SK-N-SH (cell line): ENCODE data around the gene XRCC5. TPM values are rescaled to one million over a fixed set of nuclear protein-coding genes. Genes with fewer than 3 reads are reported as not detected.
A peak's percentile ranks its signal among the peaks of the same experiment; 100 is the strongest.

Source experiments
- CTCF ChIA-PET: fragments of 300-600, 350-600 bp; formaldehyde crosslinking; extraction: SDS; loops from one replicate; lab custom pipeline; 2021; lab: Yijun Ruan, JAX
- POLR2A ChIA-PET: fragments of 350-600 bp; sonication (Branson Sonifier 250); formaldehyde crosslinking; extraction: SDS; loops from one replicate; lab custom pipeline; 2020; ENCODE audit warnings: antibody characterized with exemption, inconsistent platforms; lab: Yijun Ruan, JAX
- DNase-seq: peaks from one replicate; pipeline ENCODE4 v3.0.0; 2012
- H2AFZ ChIP-seq: fragments of 200-600 bp; sonication (generic); 2 replicates; pipeline ENCODE4 v1.8.1; 2016; ENCODE audit warnings: antibody characterized with exemption, mild to moderate bottlenecking, low read depth
- H3F3A ChIP-seq: fragments of 200-600 bp; sonication (generic); replicated peaks from 2 replicates; pipeline ENCODE3; 2016; ENCODE audit warnings: antibody characterized with exemption, mild to moderate bottlenecking; ENCODE audit not compliant: insufficient read depth
- H3K27ac ChIP-seq, 2 experiments: fragments of 200-500 bp in 1 of 2; fragments of 200-600 bp in 1 of 2; sonication (Bioruptor generic) in 1 of 2; sonication (generic), shearing (Covaris generic) in 1 of 2; 2 replicates each; pipeline versions ENCODE4 v1.5.1 to v1.6.1; 2014 to 2016; ENCODE audit warnings: low read depth in 2 of 2, inconsistent platforms in 1 of 2, low read length in 1 of 2, mild to moderate bottlenecking in 1 of 2, mixed read lengths in 1 of 2
- H3K27me3 ChIP-seq: fragments of 200-600 bp; sonication (generic), shearing (Covaris generic); 2 replicates; pipeline ENCODE4 v1.6.1; 2016; ENCODE audit warnings: mixed run types; ENCODE audit not compliant: insufficient read depth
- H3K36me3 ChIP-seq, 2 experiments: fragments of 200-500 bp in 1 of 2; fragments of 200-600 bp in 1 of 2; sonication (Bioruptor generic) in 1 of 2; sonication (generic) in 1 of 2; replicated peaks in 1 of 2; 2 replicates each; pipeline versions ENCODE3 to v1.5.1; 2014 to 2016; ENCODE audit warnings: low read length in 1 of 2, mild to moderate bottlenecking in 1 of 2; ENCODE audit not compliant: insufficient read depth in 2 of 2, control insufficient read depth in 1 of 2
- H3K4me1 ChIP-seq, 2 experiments: fragments of 200-500 bp in 1 of 2; fragments of 200-600 bp in 1 of 2; sonication (Bioruptor generic) in 1 of 2; sonication (generic), shearing (Covaris generic) in 1 of 2; 2 replicates each; pipeline versions ENCODE4 v1.5.1 to v1.6.1; 2014 to 2016; ENCODE audit warnings: low read depth in 1 of 2, low read length in 1 of 2, mixed run types in 1 of 2; ENCODE audit not compliant: insufficient read depth in 2 of 2, control insufficient read depth in 1 of 2
- H3K4me2 ChIP-seq: fragments of 200-600 bp; sonication (generic), shearing (Covaris generic); 2 replicates; pipeline ENCODE4 v1.6.1; 2017; ENCODE audit warnings: mixed run types
- H3K4me3 ChIP-seq, 2 experiments: fragments of 200-500 bp in 1 of 2; fragments of 200-600 bp in 1 of 2; sonication (Bioruptor generic) in 1 of 2; sonication (generic), shearing (Covaris generic) in 1 of 2; 2 replicates each; pipeline versions ENCODE4 v1.5.1 to v1.8.1; 2014 to 2016; ENCODE audit warnings: low read depth in 2 of 2, inconsistent platforms in 1 of 2, low read length in 1 of 2, mild to moderate bottlenecking in 1 of 2, mixed read lengths in 1 of 2, moderate library complexity in 1 of 2
- H3K79me2 ChIP-seq: fragments of 200-600 bp; sonication (generic); 2 replicates; pipeline ENCODE4 v1.8.1; 2017; ENCODE audit warnings: mild to moderate bottlenecking; ENCODE audit not compliant: insufficient read depth
- H3K9ac ChIP-seq: fragments of 200-600 bp; sonication (generic); 2 replicates; pipeline ENCODE4 v1.6.1; 2017; ENCODE audit warnings: mixed run types
- H3K9me2 ChIP-seq: fragments of 200-600 bp; sonication (generic); 2 replicates; pipeline ENCODE4 v1.6.1; 2017; ENCODE audit warnings: mixed run types
- H3K9me3 ChIP-seq: fragments of 200-600 bp; sonication (generic); 2 replicates; pipeline ENCODE4 v1.6.1; 2017; ENCODE audit warnings: mixed run types, mild to moderate bottlenecking, moderate library complexity
- H4K20me1 ChIP-seq: fragments of 200-600 bp; sonication (generic); 2 replicates; pipeline ENCODE4 v1.6.1; 2017; ENCODE audit warnings: mild to moderate bottlenecking, mixed run types; ENCODE audit not compliant: insufficient read depth
- CHD2 ChIP-seq: fragments of 150-350 bp; IDR thresholded peaks from 2 replicates; pipeline ENCODE4 v1.6.1; 2018; ENCODE audit warnings: low read length; ENCODE audit not compliant: partially characterized antibody
- ELF1 ChIP-seq: IDR thresholded peaks from 2 replicates; pipeline ENCODE4 v1.4.0; 2012
- EP300 ChIP-seq, 2 experiments: IDR thresholded peaks; 2 replicates each; pipeline versions ENCODE4 v1.4.0 to v1.6.1; 2012; ENCODE audit warnings: borderline replicate concordance in 1 of 2, low read depth in 1 of 2, low read length in 1 of 2
- EZH2phosphoT487 ChIP-seq: fragments of 200-600 bp; sonication (generic); IDR thresholded peaks from 2 replicates; pipeline ENCODE4 v1.6.1; 2017; ENCODE audit warnings: low read depth, mixed run types, mild to moderate bottlenecking, antibody characterized with exemption, moderate library complexity, borderline replicate concordance
- FOSL2 ChIP-seq: IDR thresholded peaks from 2 replicates; pipeline ENCODE4 v1.4.0; 2012; ENCODE audit warnings: low read depth, mild to moderate bottlenecking, moderate library complexity, borderline replicate concordance
- FOXJ3 ChIP-seq: sonication (generic); formaldehyde crosslinking; IDR thresholded peaks from 2 replicates; pipeline ENCODE4 v1.5.1; 2020; ENCODE audit warnings: mild to moderate bottlenecking, missing genetic modification reagents
- FOXM1 ChIP-seq: IDR thresholded peaks from 2 replicates; pipeline ENCODE4 v1.4.0; 2012; ENCODE audit warnings: low read depth, mild to moderate bottlenecking
- GATA2 ChIP-seq: sonication (generic); formaldehyde crosslinking; IDR thresholded peaks from 2 replicates; pipeline ENCODE4 v1.5.0; 2020; ENCODE audit warnings: mild to moderate bottlenecking, missing genetic modification reagents
- IRF3 ChIP-seq: fragments of 150-350 bp; IDR thresholded peaks from 2 replicates; pipeline ENCODE4 v1.6.1; 2016; ENCODE audit warnings: mild to moderate bottlenecking, low read depth, low read length
- JUND ChIP-seq: IDR thresholded peaks from 2 replicates; pipeline ENCODE4 v1.4.0; 2012
- MAX ChIP-seq: IDR thresholded peaks from 2 replicates; pipeline ENCODE4 v1.4.0; 2012; ENCODE audit warnings: low read depth
- MXI1 ChIP-seq: IDR thresholded peaks from 2 replicates; pipeline ENCODE4 v1.6.1; 2012; ENCODE audit warnings: mild to moderate bottlenecking, low read depth, low read length, improper control_type of control experiment
- NFIC ChIP-seq: IDR thresholded peaks from 2 replicates; pipeline ENCODE4 v1.4.0; 2012; ENCODE audit warnings: borderline replicate concordance
- NRF1 ChIP-seq: IDR thresholded peaks from 2 replicates; pipeline ENCODE4 v1.6.1; 2012; ENCODE audit warnings: low read depth, mild to moderate bottlenecking, low read length
- PBX3 ChIP-seq: IDR thresholded peaks from 2 replicates; pipeline ENCODE4; 2012
- RAD21 ChIP-seq: IDR thresholded peaks from 2 replicates; pipeline ENCODE4 v1.6.1; 2012; ENCODE audit warnings: mild to moderate bottlenecking, low read length
- RCOR1 ChIP-seq: fragments of 150-350 bp; IDR thresholded peaks from 2 replicates; pipeline ENCODE4 v1.6.1; 2017; ENCODE audit warnings: antibody characterized with exemption, low read length
- REST ChIP-seq: IDR thresholded peaks from 2 replicates; pipeline ENCODE4 v1.6.1; 2012; ENCODE audit warnings: mild to moderate bottlenecking, low read depth, low read length, moderate library complexity
- RFX5 ChIP-seq: IDR thresholded peaks from 2 replicates; pipeline ENCODE4 v1.6.1; 2012; ENCODE audit warnings: mild to moderate bottlenecking, improper control_type of control experiment, low read length
- RXRA ChIP-seq: IDR thresholded peaks from 2 replicates; pipeline ENCODE4 v1.4.0; 2012; ENCODE audit warnings: low read depth, mild to moderate bottlenecking, borderline replicate concordance
- SIN3A ChIP-seq: IDR thresholded peaks from 2 replicates; pipeline ENCODE4 v1.6.1; 2012; ENCODE audit warnings: low read depth, mild to moderate bottlenecking, low read length, moderate library complexity, borderline replicate concordance
- SMC3 ChIP-seq: IDR thresholded peaks from 2 replicates; pipeline ENCODE4 v1.6.1; 2012; ENCODE audit warnings: low read depth, low read length, improper control_type of control experiment
- TEAD4 ChIP-seq: IDR thresholded peaks from 2 replicates; pipeline ENCODE4 v1.4.0; 2012; ENCODE audit warnings: mild to moderate bottlenecking, borderline replicate concordance; ENCODE audit not compliant: insufficient read depth
- USF2 ChIP-seq: fragments of 150-350 bp; IDR thresholded peaks from 2 replicates; pipeline ENCODE4 v1.6.1; 2017; ENCODE audit warnings: antibody characterized with exemption, low read length, low read depth, borderline replicate concordance
- YY1 ChIP-seq: IDR thresholded peaks from 2 replicates; pipeline ENCODE4 v1.4.0; 2012; ENCODE audit warnings: low read depth, mild to moderate bottlenecking
- WGBS: methylation state at CpG from one replicate; pipeline ENCODE4 v1.1.6; 2017; ENCODE audit warnings: low lambda C conversion rate; 5-methylcytosine and 5-hydroxymethylcytosine counted together
- polyA plus RNA-seq, 3 experiments: library from polyadenylated mRNA; depleted of rRNA; stranded (reverse); fragments of >200 nt; gene quantifications; 2 replicates each; pipeline ENCODE4 v1.2.3, GENCODE V29; 2012

The XRCC5 gene
- 125 and 167 TPM in 2 replicates for polyA plus RNA-seq (2012; rRNA removed)
- 160 and 162 TPM in 2 replicates for polyA plus RNA-seq (2012; cell fraction: cytosol; rRNA removed)
- polyA plus RNA-seq (2012; cell fraction: nucleus; rRNA removed): 124 and 210 TPM in 2 replicates

- 1% methylated on average over 49 of the region's 57 CpGs for WGBS
- peak within 1 kb of the TSS; percentile 89 to 96 for H3K27ac ChIP-seq
- H3K4me1 ChIP-seq: peaks cover 9 to 23% of the 10 kb centered on the region in 2 experiments
- no peaks in the 10 kb centered on the region for H3K9me3 ChIP-seq
- no peaks in the 10 kb centered on the region for H3K27me3 ChIP-seq
- CTCF ChIA-PET: interaction anchor here (0.7 to 2.3 kb wide), 21 partner anchors 10 to 578 kb away, joined by 3 to 14 read pairs (median 4); partner anchors contain the start of genes MARCHF4, PECR and TMEM169
- H4K20me1 ChIP-seq: peaks cover 11% of the 10 kb centered on the region
- no peaks in the 10 kb centered on the region for H3K9me2 ChIP-seq
- H3K4me3 ChIP-seq: peak within 1 kb of the TSS; percentile 83 to 97
- peak; percentile 93 for DNase-seq
- peak within 1 kb of the TSS; percentile 74 for H2AFZ ChIP-seq
- peaks cover 19% of the 10 kb centered on the region for H3F3A ChIP-seq
- H3K36me3 ChIP-seq: peaks cover 36 to 38% of the 10 kb centered on the region in 2 experiments
- H3K4me2 ChIP-seq: peak within 1 kb of the TSS; percentile 86
- H3K9ac ChIP-seq: peak within 1 kb of the TSS; percentile 92
- peaks cover 48% of the 10 kb centered on the region for H3K79me2 ChIP-seq
- POLR2A ChIA-PET: interaction anchor here (2.5 kb wide), 1 partner anchor 27 kb away, joined by 17 read pairs; the partner anchor contains the start of genes PECR and TMEM169
- TF ChIP-seq RCOR1: no peak
- no peak for TF ChIP-seq IRF3
- no peak for TF ChIP-seq EZH2phosphoT487
- peak; percentile 74 for TF ChIP-seq REST
- TF ChIP-seq JUND: no peak
- TF ChIP-seq ELF1: peak; percentile 91
- TF ChIP-seq SIN3A: peak; percentile 81
- no peak for TF ChIP-seq USF2
- peak; percentile 71 for TF ChIP-seq CHD2
- no peak for TF ChIP-seq RXRA
- TF ChIP-seq MAX: peak; percentile 97
- peak; percentile 100 for TF ChIP-seq NRF1
- TF ChIP-seq NFIC: no peak
- TF ChIP-seq FOXJ3 (CRISPR knock-in tag): no peak
- TF ChIP-seq FOSL2: no peak
- TF ChIP-seq EP300 (IDR thresholded peaks at IDR 0.05; ENCODE audit: borderline replicate concordance in 1 of 2, low read depth in 1 of 2, low read length in 1 of 2): peak in 1 of 2 experiments; percentile 39; a peak in 1 of 4 replicates
- TF ChIP-seq SMC3: no peak
- TF ChIP-seq PBX3: no peak
- TF ChIP-seq FOXM1: no peak
- TF ChIP-seq RFX5: no peak
- TF ChIP-seq GATA2 (CRISPR knock-in tag): no peak
- TF ChIP-seq MXI1: peak; percentile 80; the same call in 1 of the 2 replicates
- peak; percentile 71; the same call in 1 of the 2 replicates for TF ChIP-seq YY1
- TF ChIP-seq TEAD4: no peak
- no peak for TF ChIP-seq RAD21
Observed at GRCh38 chr2:216108967-216109921, at the start of gene XRCC5. Gene XRCC5 (plus strand): TSS chr2:216109348. CDS start chr2:216109437, 89 bp downstream.
